ENCODE data around the gene CDK5RAP2.

The CDK5RAP2 gene

DNA sequence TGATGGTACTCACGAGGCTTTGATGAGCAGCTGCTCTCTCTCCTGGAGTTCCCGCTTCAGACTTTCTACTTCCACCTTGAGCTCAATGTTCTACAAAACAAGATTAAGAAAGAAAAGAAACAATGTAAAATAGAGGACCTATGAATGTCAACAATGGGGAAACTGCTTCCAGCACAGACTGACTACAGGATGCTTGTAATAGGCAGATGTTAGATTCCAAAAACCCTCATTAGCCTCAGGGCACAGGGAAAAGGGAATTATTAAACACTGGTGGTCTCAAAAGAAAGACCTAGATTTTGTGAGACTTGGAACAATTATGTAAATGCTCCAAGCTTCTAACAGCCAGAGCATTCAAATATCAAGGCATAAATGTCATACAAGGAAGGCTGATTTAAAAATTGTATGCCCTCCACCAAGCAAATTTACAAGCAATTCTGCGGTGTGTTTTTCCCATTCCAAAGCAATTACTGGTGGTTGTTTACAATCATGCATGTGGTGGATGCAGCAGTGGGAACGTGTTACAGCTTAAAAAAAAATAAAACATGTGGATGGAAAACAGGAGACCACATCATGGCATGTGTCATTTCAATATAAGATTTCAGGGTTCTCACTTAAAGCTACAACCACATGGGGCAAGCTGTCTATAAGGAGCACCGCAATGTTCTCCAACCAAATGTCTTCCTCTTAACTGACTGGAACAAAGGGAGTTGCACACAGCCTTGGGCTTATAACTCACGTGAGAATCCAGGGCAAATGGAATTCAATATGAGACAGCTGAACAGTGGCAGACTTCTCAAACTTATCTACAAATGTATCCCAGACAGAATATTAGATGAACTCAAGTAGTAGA is 34.0 kb downstream of the CDK5RAP2 start:
- TF ChIP-seq, protein P1, sequence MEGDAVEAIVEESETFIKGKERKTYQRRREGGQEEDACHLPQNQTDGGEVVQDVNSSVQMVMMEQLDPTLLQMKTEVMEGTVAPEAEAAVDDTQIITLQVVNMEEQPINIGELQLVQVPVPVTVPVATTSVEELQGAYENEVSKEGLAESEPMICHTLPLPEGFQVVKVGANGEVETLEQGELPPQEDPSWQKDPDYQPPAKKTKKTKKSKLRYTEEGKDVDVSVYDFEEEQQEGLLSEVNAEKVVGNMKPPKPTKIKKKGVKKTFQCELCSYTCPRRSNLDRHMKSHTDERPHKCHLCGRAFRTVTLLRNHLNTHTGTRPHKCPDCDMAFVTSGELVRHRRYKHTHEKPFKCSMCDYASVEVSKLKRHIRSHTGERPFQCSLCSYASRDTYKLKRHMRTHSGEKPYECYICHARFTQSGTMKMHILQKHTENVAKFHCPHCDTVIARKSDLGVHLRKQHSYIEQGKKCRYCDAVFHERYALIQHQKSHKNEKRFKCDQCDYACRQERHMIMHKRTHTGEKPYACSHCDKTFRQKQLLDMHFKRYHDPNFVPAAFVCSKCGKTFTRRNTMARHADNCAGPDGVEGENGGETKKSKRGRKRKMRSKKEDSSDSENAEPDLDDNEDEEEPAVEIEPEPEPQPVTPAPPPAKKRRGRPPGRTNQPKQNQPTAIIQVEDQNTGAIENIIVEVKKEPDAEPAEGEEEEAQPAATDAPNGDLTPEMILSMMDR (IDR thresholded peaks at IDR 0.05; ENCODE audit: insufficient read depth, low read depth, low read length, missing control alignments) = no peak
- no peak for DNase-seq (ENCODE audit: low read depth)
- H3K4me3 ChIP-seq (ENCODE audit: low read length) = no peak overlapping the region

DNA sequence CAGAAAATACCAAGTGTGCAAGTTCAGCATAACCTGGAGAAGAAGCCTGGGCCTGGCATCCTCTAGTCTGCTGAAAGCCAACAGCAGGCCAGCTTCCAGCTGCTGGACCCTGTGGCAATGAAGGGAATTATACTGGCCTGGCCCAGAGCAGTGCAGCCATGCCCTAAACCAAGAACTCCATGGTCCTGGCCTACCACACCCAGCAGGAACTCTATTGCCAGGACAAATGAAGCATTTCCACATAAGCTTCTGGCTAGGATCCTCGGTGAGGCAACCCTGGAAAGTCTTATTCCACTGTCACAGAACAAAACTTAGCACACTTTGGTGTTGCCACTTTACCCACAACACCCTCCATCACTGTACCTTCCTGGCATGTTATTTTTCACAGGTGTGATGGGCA is 35.5 kb downstream of the CDK5RAP2 start:
- DNase-seq (ENCODE audit: low read depth) = no peak
- no peak overlapping the region for H3K4me3 ChIP-seq (ENCODE audit: low read length)
- TF ChIP-seq, protein P1 (IDR thresholded peaks at IDR 0.05; ENCODE audit: insufficient read depth, low read depth, low read length, missing control alignments) = no peak

DNA sequence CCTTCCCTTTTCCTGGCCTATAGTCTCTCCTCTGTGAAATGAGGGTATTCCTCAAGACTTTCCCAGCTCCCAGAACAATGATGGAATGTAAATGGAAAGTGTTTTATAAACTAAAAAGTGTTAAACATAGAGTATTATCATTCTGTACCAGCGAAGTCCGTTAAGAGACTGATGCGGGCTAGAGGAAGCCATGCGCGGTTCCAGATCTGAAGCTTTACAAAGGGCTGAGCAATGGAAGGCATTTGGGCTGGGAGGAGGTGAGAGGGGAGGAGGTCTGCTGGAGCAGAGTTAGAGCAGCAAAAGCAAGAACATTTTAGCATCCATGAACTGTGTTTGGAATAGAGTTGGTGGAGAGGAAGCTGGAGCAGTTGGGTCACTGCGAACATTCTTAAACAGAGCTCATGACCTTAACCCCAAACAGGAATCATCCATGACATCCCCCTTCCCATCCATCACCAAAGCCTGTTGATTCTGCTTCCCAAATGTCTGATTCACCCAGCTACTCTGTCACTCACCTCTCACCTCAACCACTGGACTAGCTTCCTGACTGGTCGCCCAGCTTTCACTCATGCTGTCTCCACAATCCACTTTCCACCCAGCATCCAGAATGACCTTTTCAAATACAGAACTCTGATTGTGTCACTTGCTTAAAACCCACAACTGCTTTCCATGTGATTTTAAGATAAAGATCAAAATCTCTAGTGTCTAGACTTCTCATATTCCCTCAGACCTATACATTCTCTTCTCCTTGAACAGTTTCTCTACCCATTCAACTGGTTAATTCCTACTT is 37.1 kb downstream of the CDK5RAP2 start:
- no peak overlapping the region for H3K4me3 ChIP-seq (ENCODE audit: low read length)
- DNase-seq (ENCODE audit: low read depth) = no peak
- TF ChIP-seq, protein P1 (IDR thresholded peaks at IDR 0.05; ENCODE audit: insufficient read depth, low read depth, low read length, missing control alignments) = no peak

DNA sequence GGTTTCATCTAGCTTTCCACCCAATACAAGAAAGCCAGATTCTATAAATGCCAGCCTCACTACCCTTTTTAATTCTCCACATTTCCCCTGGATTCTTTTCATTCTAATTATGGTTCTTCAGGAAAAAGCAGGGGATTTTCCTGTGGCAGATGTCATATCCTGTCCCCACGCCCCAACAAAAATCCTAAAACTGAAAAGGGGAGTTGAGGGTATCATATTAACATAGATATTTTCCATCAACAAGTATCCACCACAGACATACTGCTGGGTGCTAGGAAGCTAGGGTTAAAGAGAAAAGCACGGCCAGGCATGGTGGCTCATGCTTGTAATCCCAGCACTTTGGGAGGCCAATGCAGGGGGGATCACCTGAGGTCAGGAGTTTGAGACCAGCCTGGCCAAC is 38.0 kb downstream of the CDK5RAP2 start:
- no peak overlapping the region for H3K4me3 ChIP-seq (ENCODE audit: low read length)
- no peak for DNase-seq (ENCODE audit: low read depth)
- TF ChIP-seq, protein P1 (IDR thresholded peaks at IDR 0.05; ENCODE audit: insufficient read depth, low read depth, low read length, missing control alignments) = no peak

DNA sequence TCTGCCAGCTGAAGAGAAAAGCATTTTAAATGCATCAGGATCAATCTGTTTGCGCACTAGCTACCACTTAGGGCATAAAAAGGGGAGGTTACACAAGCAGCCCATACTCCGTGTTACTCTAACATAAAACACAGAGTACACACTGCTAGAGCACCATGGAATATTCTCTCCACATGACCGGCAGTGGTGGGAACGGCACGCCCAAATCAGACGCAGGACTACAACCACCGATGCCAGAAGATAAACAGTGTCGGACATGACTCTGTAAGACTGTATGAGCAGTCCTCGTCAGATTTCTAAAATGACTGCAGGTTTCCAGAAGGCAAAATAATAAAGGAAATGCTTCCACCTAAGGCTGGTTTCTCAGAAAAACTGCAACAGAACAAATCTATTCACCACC is 40.0 kb downstream of the CDK5RAP2 start:
- no peak for DNase-seq (ENCODE audit: low read depth)
- no peak overlapping the region for H3K4me3 ChIP-seq (ENCODE audit: low read length)
- TF ChIP-seq, protein P1 (IDR thresholded peaks at IDR 0.05; ENCODE audit: insufficient read depth, low read depth, low read length, missing control alignments) = no peak

DNA sequence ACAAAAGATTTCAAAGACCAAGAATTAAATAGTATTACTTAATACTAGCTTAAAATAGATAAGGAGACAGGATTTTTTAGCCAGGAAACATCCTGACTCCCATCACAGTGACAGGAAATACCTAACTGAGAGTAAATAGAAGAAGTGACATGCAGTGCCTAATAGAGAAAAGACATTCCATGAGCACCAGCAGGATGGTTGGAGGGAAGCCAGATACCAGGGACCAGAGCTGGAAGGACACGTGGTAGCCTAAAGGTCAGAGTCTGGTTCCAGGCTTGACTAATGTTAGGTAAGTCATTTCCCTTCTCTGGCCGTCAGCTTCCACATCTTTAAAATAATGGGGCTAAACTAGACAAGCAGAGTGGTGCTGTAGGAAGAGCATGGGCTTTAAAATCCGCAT is 41.6 kb downstream of the CDK5RAP2 start:
- TF ChIP-seq, protein P1 (IDR thresholded peaks at IDR 0.05; ENCODE audit: insufficient read depth, low read depth, low read length, missing control alignments) = no peak
- H3K4me3 ChIP-seq (ENCODE audit: low read length) = no peak overlapping the region
- DNase-seq (ENCODE audit: low read depth) = no peak

All from epithelial cell of esophagus (primary cell).